HepG2 (cell line): ENCODE results near the gene LCN2. TPM values are rescaled to one million over a fixed set of nuclear protein-coding genes. Genes with fewer than 3 reads are reported as not detected.

Source experiments
- GMEB2 ChIP-seq: IDR thresholded peaks from 2 replicates; pipeline ENCODE4 v1.6.1; 2016; ENCODE audit warnings: missing biosample characterization, missing genetic modification reagents, low read depth
- HNF4G ChIP-seq, 2 experiments: sonication (generic) in 1 of 2; formaldehyde crosslinking in 1 of 2; IDR thresholded peaks; 2 replicates each; pipeline versions ENCODE4 v1.4.0 to v1.6.1; 2011 to 2020; ENCODE audit warnings: borderline replicate concordance in 2 of 2, low read depth in 2 of 2, mild to moderate bottlenecking in 2 of 2, low read length in 1 of 2, missing genetic modification reagents in 1 of 2, moderate library complexity in 1 of 2
- IKZF4 ChIP-seq: sonication (generic); formaldehyde crosslinking; IDR thresholded peaks from 2 replicates; pipeline ENCODE4 v1.5.1; 2020; ENCODE audit warnings: borderline replicate concordance, mild to moderate bottlenecking, low read depth, missing genetic modification reagents; ENCODE audit errors: not compliant biosample characterization
- JUND ChIP-seq: sonication (generic); formaldehyde crosslinking; IDR thresholded peaks from 2 replicates; pipeline ENCODE4 v1.8.0; 2022; ENCODE audit warnings: mild to moderate bottlenecking, missing genetic modification reagents
- KMT2B ChIP-seq: IDR thresholded peaks from 2 replicates; pipeline ENCODE4 v1.6.1; 2016; ENCODE audit warnings: missing genetic modification reagents, missing compliant biosample characterization
- MIXL1 ChIP-seq: IDR thresholded peaks from 2 replicates; pipeline ENCODE4 v1.6.1; 2016
- NR3C1 ChIP-seq: sonication (generic); formaldehyde crosslinking; IDR thresholded peaks from 2 replicates; pipeline ENCODE4 v1.4.0; 2020; ENCODE audit warnings: missing genetic modification reagents
- SAFB2 ChIP-seq: sonication (generic); formaldehyde crosslinking; IDR thresholded peaks from 2 replicates; pipeline ENCODE4 v1.5.1; 2020; ENCODE audit warnings: missing genetic modification reagents, low read depth, mild to moderate bottlenecking, borderline replicate concordance
- SNAPC5 ChIP-seq: sonication (generic); formaldehyde crosslinking; IDR thresholded peaks from 2 replicates; pipeline ENCODE4 v1.8.1; 2023; ENCODE audit warnings: mild to moderate bottlenecking, missing genetic modification reagents, borderline replicate concordance
- ZFP62 ChIP-seq: sonication (generic); formaldehyde crosslinking; IDR thresholded peaks from 2 replicates; pipeline ENCODE4 v1.4.0; 2020; ENCODE audit warnings: missing genetic modification reagents
- ZFY ChIP-seq: sonication (generic); formaldehyde crosslinking; IDR thresholded peaks from 2 replicates; pipeline ENCODE4 v1.4.0; 2020; ENCODE audit warnings: missing genetic modification reagents
- ZNF274 ChIP-seq: sonication (generic); formaldehyde crosslinking; IDR thresholded peaks from 2 replicates; pipeline ENCODE4 v1.5.1; 2020; ENCODE audit warnings: mild to moderate bottlenecking, missing genetic modification reagents
- ZNF34 ChIP-seq: sonication (generic); formaldehyde crosslinking; IDR thresholded peaks from 2 replicates; pipeline ENCODE4 v1.4.0; 2020; ENCODE audit warnings: mild to moderate bottlenecking, missing genetic modification reagents, borderline replicate concordance
- ZNF383 ChIP-seq: sonication (generic); formaldehyde crosslinking; IDR thresholded peaks from 2 replicates; pipeline ENCODE4 v1.4.0; 2020; ENCODE audit warnings: missing genetic modification reagents, mild to moderate bottlenecking, borderline replicate concordance
- ZNF605 ChIP-seq: sonication (generic); formaldehyde crosslinking; IDR thresholded peaks from 2 replicates; pipeline ENCODE4 v1.8.0; 2022; ENCODE audit warnings: mild to moderate bottlenecking, missing genetic modification reagents
- polyA plus RNA-seq, 8 experiments: library from polyadenylated mRNA; depleted of rRNA in 3 of 8; stranded (reverse) in 7 of 8; unstranded in 1 of 8; fragments of >200 nt; fragmentation: Illumina TruSeq in 4 of 8; extraction: Trizol in 4 of 8; gene quantifications; 2 replicates each; pipeline versions ENCODE4 v1.2.1 to v1.2.3, GENCODE V29; 2011 to 2016; ENCODE audit warnings: low read depth in 4 of 8, missing spikeins in 1 of 8, mixed read lengths in 1 of 8; ENCODE audit not compliant: insufficient read depth in 1 of 8
- total RNA-seq, 5 experiments: library from RNA; depleted of rRNA; stranded (reverse); fragments of >200 nt; fragmentation: Illumina TruSeq; extraction: Trizol; gene quantifications; 2 replicates each; pipeline ENCODE4 v1.2.3, GENCODE V29; 2016; ENCODE audit warnings: low read depth in 1 of 5
- TF ChIP-seq, protein P1 (sequence below): sonication (generic); formaldehyde crosslinking; IDR thresholded peaks from 2 replicates; pipeline ENCODE4 v1.4.0; 2020; ENCODE audit warnings: missing genetic modification reagents
- TF ChIP-seq, protein P2 (sequence below): sonication (generic); formaldehyde crosslinking; IDR thresholded peaks from 2 replicates; pipeline ENCODE4 v1.8.1; 2023; ENCODE audit warnings: missing genetic modification reagents, inconsistent platforms, borderline replicate concordance
- TF ChIP-seq, protein P3 (sequence below): sonication (generic); formaldehyde crosslinking; IDR thresholded peaks from 2 replicates; pipeline ENCODE4 v1.4.0; 2020; ENCODE audit warnings: missing genetic modification reagents
- TF ChIP-seq, protein P4 (sequence below): sonication (generic); formaldehyde crosslinking; IDR thresholded peaks from 2 replicates; pipeline ENCODE4 v1.8.0; 2022; ENCODE audit warnings: missing genetic modification reagents, mild to moderate bottlenecking, borderline replicate concordance

The LCN2 gene
- total and polyA plus RNA-seq, 2 of the 13 experiments (the other 11 are each of a cell fraction or from before 2014, with no cell fraction given): 0.38 to 1.4 TPM

GRCh38 chr9:128191406-128192046 lies 42.3 kb downstream of the LCN2 start, which contains the start of gene CIZ1 (continued):
- TF ChIP-seq SNAPC5 (CRISPR knock-in tag) (no peak), SAFB2 (CRISPR knock-in tag) (peak; percentile 95), ZNF34 (CRISPR knock-in tag) (no peak; the same call in 1 of the 2 replicates), NR3C1 (CRISPR knock-in tag) (no peak), KMT2B (CRISPR knock-in tag) (peak; percentile 18; the same call in 1 of the 2 replicates), ZFY (CRISPR knock-in tag) (peak; percentile 99), ZNF605 (CRISPR knock-in tag) (peak; percentile 89), MIXL1 (CRISPR knock-in tag) (peak; percentile 19; the same call in 1 of the 2 replicates), IKZF4 (no peak), ZNF383 (CRISPR knock-in tag) (no peak), JUND (CRISPR knock-in tag) (no peak), GMEB2 (CRISPR knock-in tag) (no peak), ZFP62 (CRISPR knock-in tag) (0 out of 2 replicates have a peak, but pooled peaks have one; percentile 37), HNF4G (IDR thresholded peaks at IDR 0.05; ENCODE audit: borderline replicate concordance, low read depth, low read length) (peak; percentile 16; the same call in 1 of the 2 replicates), HNF4G (CRISPR knock-in tag; IDR thresholded peaks at IDR 0.05; ENCODE audit: borderline replicate concordance, low read depth) (peak; percentile 51; the same call in 1 of the 2 replicates), ZNF274 (CRISPR knock-in tag) (peak; percentile 81)
- TF ChIP-seq, protein P1, sequence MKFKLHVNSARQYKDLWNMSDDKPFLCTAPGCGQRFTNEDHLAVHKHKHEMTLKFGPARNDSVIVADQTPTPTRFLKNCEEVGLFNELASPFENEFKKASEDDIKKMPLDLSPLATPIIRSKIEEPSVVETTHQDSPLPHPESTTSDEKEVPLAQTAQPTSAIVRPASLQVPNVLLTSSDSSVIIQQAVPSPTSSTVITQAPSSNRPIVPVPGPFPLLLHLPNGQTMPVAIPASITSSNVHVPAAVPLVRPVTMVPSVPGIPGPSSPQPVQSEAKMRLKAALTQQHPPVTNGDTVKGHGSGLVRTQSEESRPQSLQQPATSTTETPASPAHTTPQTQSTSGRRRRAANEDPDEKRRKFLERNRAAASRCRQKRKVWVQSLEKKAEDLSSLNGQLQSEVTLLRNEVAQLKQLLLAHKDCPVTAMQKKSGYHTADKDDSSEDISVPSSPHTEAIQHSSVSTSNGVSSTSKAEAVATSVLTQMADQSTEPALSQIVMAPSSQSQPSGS (CRISPR knock-in tag): no peak
- TF ChIP-seq, protein P2, sequence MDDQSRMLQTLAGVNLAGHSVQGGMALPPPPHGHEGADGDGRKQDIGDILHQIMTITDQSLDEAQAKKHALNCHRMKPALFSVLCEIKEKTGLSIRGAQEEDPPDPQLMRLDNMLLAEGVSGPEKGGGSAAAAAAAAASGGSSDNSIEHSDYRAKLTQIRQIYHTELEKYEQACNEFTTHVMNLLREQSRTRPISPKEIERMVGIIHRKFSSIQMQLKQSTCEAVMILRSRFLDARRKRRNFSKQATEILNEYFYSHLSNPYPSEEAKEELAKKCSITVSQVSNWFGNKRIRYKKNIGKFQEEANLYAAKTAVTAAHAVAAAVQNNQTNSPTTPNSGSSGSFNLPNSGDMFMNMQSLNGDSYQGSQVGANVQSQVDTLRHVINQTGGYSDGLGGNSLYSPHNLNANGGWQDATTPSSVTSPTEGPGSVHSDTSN (CRISPR knock-in tag): no peak
- TF ChIP-seq, protein P3, sequence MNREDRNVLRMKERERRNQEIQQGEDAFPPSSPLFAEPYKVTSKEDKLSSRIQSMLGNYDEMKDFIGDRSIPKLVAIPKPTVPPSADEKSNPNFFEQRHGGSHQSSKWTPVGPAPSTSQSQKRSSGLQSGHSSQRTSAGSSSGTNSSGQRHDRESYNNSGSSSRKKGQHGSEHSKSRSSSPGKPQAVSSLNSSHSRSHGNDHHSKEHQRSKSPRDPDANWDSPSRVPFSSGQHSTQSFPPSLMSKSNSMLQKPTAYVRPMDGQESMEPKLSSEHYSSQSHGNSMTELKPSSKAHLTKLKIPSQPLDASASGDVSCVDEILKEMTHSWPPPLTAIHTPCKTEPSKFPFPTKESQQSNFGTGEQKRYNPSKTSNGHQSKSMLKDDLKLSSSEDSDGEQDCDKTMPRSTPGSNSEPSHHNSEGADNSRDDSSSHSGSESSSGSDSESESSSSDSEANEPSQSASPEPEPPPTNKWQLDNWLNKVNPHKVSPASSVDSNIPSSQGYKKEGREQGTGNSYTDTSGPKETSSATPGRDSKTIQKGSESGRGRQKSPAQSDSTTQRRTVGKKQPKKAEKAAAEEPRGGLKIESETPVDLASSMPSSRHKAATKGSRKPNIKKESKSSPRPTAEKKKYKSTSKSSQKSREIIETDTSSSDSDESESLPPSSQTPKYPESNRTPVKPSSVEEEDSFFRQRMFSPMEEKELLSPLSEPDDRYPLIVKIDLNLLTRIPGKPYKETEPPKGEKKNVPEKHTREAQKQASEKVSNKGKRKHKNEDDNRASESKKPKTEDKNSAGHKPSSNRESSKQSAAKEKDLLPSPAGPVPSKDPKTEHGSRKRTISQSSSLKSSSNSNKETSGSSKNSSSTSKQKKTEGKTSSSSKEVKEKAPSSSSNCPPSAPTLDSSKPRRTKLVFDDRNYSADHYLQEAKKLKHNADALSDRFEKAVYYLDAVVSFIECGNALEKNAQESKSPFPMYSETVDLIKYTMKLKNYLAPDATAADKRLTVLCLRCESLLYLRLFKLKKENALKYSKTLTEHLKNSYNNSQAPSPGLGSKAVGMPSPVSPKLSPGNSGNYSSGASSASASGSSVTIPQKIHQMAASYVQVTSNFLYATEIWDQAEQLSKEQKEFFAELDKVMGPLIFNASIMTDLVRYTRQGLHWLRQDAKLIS (CRISPR knock-in tag): no peak
- TF ChIP-seq, protein P4, sequence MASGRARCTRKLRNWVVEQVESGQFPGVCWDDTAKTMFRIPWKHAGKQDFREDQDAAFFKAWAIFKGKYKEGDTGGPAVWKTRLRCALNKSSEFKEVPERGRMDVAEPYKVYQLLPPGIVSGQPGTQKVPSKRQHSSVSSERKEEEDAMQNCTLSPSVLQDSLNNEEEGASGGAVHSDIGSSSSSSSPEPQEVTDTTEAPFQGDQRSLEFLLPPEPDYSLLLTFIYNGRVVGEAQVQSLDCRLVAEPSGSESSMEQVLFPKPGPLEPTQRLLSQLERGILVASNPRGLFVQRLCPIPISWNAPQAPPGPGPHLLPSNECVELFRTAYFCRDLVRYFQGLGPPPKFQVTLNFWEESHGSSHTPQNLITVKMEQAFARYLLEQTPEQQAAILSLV: peak; percentile 66; the same call in 1 of the 2 replicates
